Ovary (tissue), 3 donors: ENCODE measurements around the gene LRP1B.

Experiments used
- CTCF ChIP-seq, 3 donors: fragments of 450-650 bp in 2 of 3; fragments of 200-600 bp in 1 of 3; IDR thresholded peaks; one replicate each; pipeline versions ENCODE4 v1.5.1 to v1.8.0; 2016 to 2022; ENCODE audit warnings: antibody characterized with exemption in 3 of 3, mild to moderate bottlenecking in 1 of 3
- EP300 ChIP-seq: sonication (generic); formaldehyde crosslinking; IDR thresholded peaks from one replicate; pipeline ENCODE4 v1.6.1; 2017; ENCODE audit warnings: antibody characterized with exemption
- POLR2A ChIP-seq: fragments of 450-650 bp; IDR thresholded peaks from one replicate; pipeline ENCODE4 v1.6.1; 2017; ENCODE audit warnings: antibody characterized with exemption, mild to moderate bottlenecking, moderate library complexity
- donor health status: DM: no; HTN: no; CAD: no.

- TF ChIP-seq CTCF (IDR thresholded peaks at IDR 0.05) (no peak), POLR2A (no peak), EP300 (no peak)
Observed at GRCh38 chr2:141967980-141968379, 162.8 kb downstream of the LRP1B start.
